Psoas muscle (tissue), 8 donors: ENCODE data around the gene GRIN2A. TPM values are rescaled to one million over a fixed set of nuclear protein-coding genes. Genes with fewer than 3 reads are reported as not detected.
"Not testable (repeated sequence)": the region's sequence is repeated elsewhere in the genome, so short reads cannot be mapped to it uniquely, and the experiment has no call there.

Source experiments
- ATAC-seq, 4 donors: fragments of 200-7000 bp; cut with Tn5 transposase; one replicate each; pipeline ENCODE4 v1.9.1; 2020; ENCODE audit warnings: moderate library complexity in 3 of 4, mild to moderate bottlenecking in 2 of 4
- DNase-seq, 2 donors: peaks; one replicate each; pipeline ENCODE4 v3.0.0-alpha.2; 2020
- H3K27ac ChIP-seq: fragments of 200-600 bp; one replicate; pipeline ENCODE4 v1.8.0; 2022
- H3K27me3 ChIP-seq, 3 donors: fragments of 200-600 bp in 1 of 3; one replicate each; pipeline versions ENCODE4 v1.6.1 to v1.8.0; 2013 to 2022; ENCODE audit warnings: low read length in 2 of 3, mild to moderate bottlenecking in 2 of 3, moderate library complexity in 1 of 3; ENCODE audit not compliant: insufficient read depth in 3 of 3
- H3K36me3 ChIP-seq, 2 donors: fragments of 200-600 bp in 1 of 2; one replicate each; pipeline versions ENCODE4 v1.6.1 to v1.8.0; 2013 to 2022; ENCODE audit warnings: low read depth in 1 of 2, mild to moderate bottlenecking in 1 of 2, moderate library complexity in 1 of 2; ENCODE audit not compliant: insufficient read depth in 1 of 2
- H3K4me1 ChIP-seq: fragments of 200-600 bp; one replicate; pipeline ENCODE4 v1.8.0; 2022
- H3K4me3 ChIP-seq: fragments of 200-600 bp; one replicate; pipeline ENCODE4 v1.8.0; 2022; ENCODE audit warnings: mild to moderate bottlenecking
- H3K9me3 ChIP-seq: fragments of 200-600 bp; one replicate; pipeline ENCODE4 v1.8.0; 2022
- CTCF ChIP-seq: fragments of 200-600 bp; IDR thresholded peaks from one replicate; pipeline ENCODE4 v1.8.0; 2022; ENCODE audit warnings: antibody characterized with exemption
- WGBS, 3 donors: extraction: QIAGEN DNeasy Blood & Tissue Kit; methylation state at CpG; one replicate each; pipeline versions ENCODE4 v1.1.6 to v1.1.7; 2013; 5-methylcytosine and 5-hydroxymethylcytosine counted together
- intact Hi-C, 2 donors: fragments of 100-400 bp; cut with DNase I; formaldehyde crosslinking; loops; one replicate each; pipeline versions ENCODE4 v1.11.0 to v1.14.2; 2022
- polyA plus RNA-seq, 3 donors: library from polyadenylated mRNA; stranded (reverse); fragments of 200-250 nt; gene quantifications; one replicate each; pipeline ENCODE4 v1.2.3, GENCODE V29; 2013
- total RNA-seq, 4 donors: library from RNA; stranded (reverse); fragmentation: NEBNext Ultra II Directional in 2 of 4; extraction: Animal tissue kit (Norgen Biotek cat#: 25700) in 2 of 4; gene quantifications; one replicate each; pipeline versions ENCODE4 v1.2.1 to v1.2.4, GENCODE V29; 2021 to 2023
- donor health status: healthy with polysubstance abuse.
- donor health status: DM: no; HTN: no; CAD: no; lungs with moderate emphysema.
- donor health status: Bipolar disorder and iron deficiency.
- donor health status: healthy.
- donor health status: DM: yes; HTN: yes; CAD: no.
- donor health status: DM: no; HTN: no; CAD: no.
- donor health status: DM: no; HTN: no; CAD: no.
- donor health status: DM: yes; HTN: yes; CAD: no.

The GRIN2A gene
- total and polyA plus RNA-seq, 7 donors, result 0.01 to 0.62 (median 0.17) TPM; not detected in 2

GRCh38 chr16:9898555-9898954, 283.7 kb downstream of the GRIN2A start:
- DNase-seq (no peak), ATAC-seq (no peak)
- Histone ChIP-seq H3K27me3 (no peaks in the 10 kb centered on the region), H3K4me3 (no peak overlapping the region), H3K27ac (no peak overlapping the region), H3K4me1 (no peaks in the 10 kb centered on the region), H3K9me3 (no peaks in the 10 kb centered on the region), H3K36me3 (no peaks in the 10 kb centered on the region)
- no peak for TF ChIP-seq CTCF
- intact Hi-C loops, result no loop called here
- WGBS, 3 donors, result 62 to 67% (median 66%) methylated on average over 4 of the region's 4 CpGs

GRCh38 chr16:9898124-9898523, 284.1 kb downstream of the GRIN2A start:
- TF ChIP-seq CTCF, result no peak
- H3K4me3 ChIP-seq, result no peak overlapping the region
- intact Hi-C loops, result no loop called here
- ATAC-seq (no peak), DNase-seq (no peak)
- no peak overlapping the region for H3K27ac ChIP-seq
- 86 to 90% (median 88%) methylated on average over 2 of the region's 2 CpGs for WGBS, 3 donors
- H3K36me3 ChIP-seq, result no peaks in the 10 kb centered on the region
- H3K4me1 ChIP-seq, result no peaks in the 10 kb centered on the region
- H3K9me3 ChIP-seq, result no peaks in the 10 kb centered on the region
- H3K27me3 ChIP-seq, result no peaks in the 10 kb centered on the region

GRCh38 chr16:9895817-9896216, 286.4 kb downstream of the GRIN2A start:
- no peak for TF ChIP-seq CTCF
- Histone ChIP-seq H3K4me3 (no peak overlapping the region), H3K36me3 (no peaks in the 10 kb centered on the region), H3K4me1 (no peaks in the 10 kb centered on the region), H3K27ac (no peak overlapping the region), H3K27me3 (no peaks in the 10 kb centered on the region), H3K9me3 (no peaks in the 10 kb centered on the region)
- 81 to 82% (median 82%) methylated on average over 4 of the region's 4 CpGs for whole genome bisulfite sequencing, 3 donors
- intact Hi-C loops, result no loop called here
- ATAC-seq, result no peak
- DNase-seq, result no peak

- no peak for TF ChIP-seq CTCF
- no peak for DNase-seq
- H3K9me3 ChIP-seq, result no peaks in the 10 kb centered on the region
- no peak for ATAC-seq
- intact Hi-C loops, result no loop called here
- peaks cover 0 to 6% (median 2%) of the 10 kb centered on the region in 3 donors for H3K27me3 ChIP-seq
- H3K4me3 ChIP-seq, result no peak overlapping the region
- no peaks in the 10 kb centered on the region for H3K4me1 ChIP-seq
- no peaks in the 10 kb centered on the region for H3K36me3 ChIP-seq
- no peak overlapping the region for H3K27ac ChIP-seq
- 92 to 100% (median 93%) methylated on average over 1 of the region's 1 CpG for WGBS, 3 donors
These were observed 296.4 kb downstream of the GRIN2A start for GRCh38 chr16:9885876-9886275.

GRCh38 chr16:9885467-9885866, 296.8 kb downstream of the GRIN2A start:
- intact Hi-C loops, result no loop called here
- 12 to 18% (median 17%) methylated on average over 9 of the region's 9 CpGs for WGBS, 3 donors
- Histone ChIP-seq H3K27ac (no peak overlapping the region), H3K9me3 (no peaks in the 10 kb centered on the region), H3K4me1 (no peaks in the 10 kb centered on the region), H3K4me3 (no peak overlapping the region), H3K36me3 (no peaks in the 10 kb centered on the region), H3K27me3 (peaks cover 0 to 6% (median 2%) of the 10 kb centered on the region in 3 donors)
- no peak for TF ChIP-seq CTCF
- no peak for ATAC-seq
- no peak for DNase-seq

- H3K27me3 ChIP-seq, H3K9me3 ChIP-seq, H3K4me1 ChIP-seq, intact Hi-C loops, H3K36me3 ChIP-seq, ATAC-seq, H3K27ac ChIP-seq, H3K4me3 ChIP-seq, DNase-seq: not testable (repeated sequence)
- WGBS, 3 donors, result 39 to 51% (median 45%) methylated on average over 3 of the region's 3 CpGs
These were observed 306.2 kb downstream of the GRIN2A start for GRCh38 chr16:9875981-9876380.
